Parathyroid adenoma (tissue), 2 donors: ENCODE data around the gene LINC00632.

Experiments used
- H2AFZ ChIP-seq: fragments of 300-600 bp; sonication (generic); one replicate; pipeline ENCODE4 v1.7.0; 2017; ENCODE audit warnings: antibody characterized with exemption, mild to moderate bottlenecking
- H3K27ac ChIP-seq: fragments of 300-600 bp; sonication (generic); one replicate; pipeline ENCODE4 v1.7.0; 2017
- H3K27me3 ChIP-seq: fragments of 300-600 bp; sonication (generic); one replicate; pipeline ENCODE4 v1.7.0; 2017; ENCODE audit warnings: low read length; ENCODE audit not compliant: control insufficient read depth, insufficient read depth
- H3K36me3 ChIP-seq: fragments of 300-600 bp; sonication (generic); one replicate; pipeline ENCODE4 v1.7.0; 2017; ENCODE audit warnings: low read length; ENCODE audit not compliant: control insufficient read depth, insufficient read depth
- H3K4me1 ChIP-seq: fragments of 300-600 bp; sonication (generic); one replicate; pipeline ENCODE4 v1.7.0; 2017; ENCODE audit warnings: control low read depth
- H3K4me2 ChIP-seq: fragments of 300-600 bp; sonication (generic); one replicate; pipeline ENCODE4 v1.7.0; 2017; ENCODE audit warnings: low read length
- H3K4me3 ChIP-seq: fragments of 300-600 bp; sonication (generic); one replicate; pipeline ENCODE4 v1.7.0; 2017; ENCODE audit warnings: low read depth, low read length
- H3K79me2 ChIP-seq: fragments of 300-600 bp; sonication (generic); one replicate; pipeline ENCODE4 v1.7.0; 2017; ENCODE audit warnings: control low read depth
- H3K9ac ChIP-seq: fragments of 300-600 bp; sonication (generic); one replicate; pipeline ENCODE4 v1.7.0; 2017; ENCODE audit warnings: mild to moderate bottlenecking
- H3K9me3 ChIP-seq: fragments of 300-600 bp; sonication (generic); one replicate; pipeline ENCODE4 v1.7.0; 2017; ENCODE audit warnings: low read length; ENCODE audit not compliant: control insufficient read depth
- CTCF ChIP-seq: fragments of 300-600 bp; sonication (generic); IDR thresholded peaks from one replicate; pipeline ENCODE4 v1.7.0; 2017; ENCODE audit warnings: antibody characterized with exemption, mild to moderate bottlenecking
- donor health status: primary hyperparathyroidism.

Gene LINC00632

GRCh38 chrX:140764401-140764919 lies 54.9 kb downstream of the LINC00632 start:
- no peak overlapping the region for H3K9ac ChIP-seq

GRCh38 chrX:140765043-140765784 lies 55.7 kb downstream of the LINC00632 start:
- no peaks in the 10 kb centered on the region for H3K79me2 ChIP-seq
- H3K4me1 ChIP-seq = no peaks in the 10 kb centered on the region
- H3K27me3 ChIP-seq = no peaks in the 10 kb centered on the region
- peak overlapping the region; percentile 58 for H2AFZ ChIP-seq
- peak overlapping the region; percentile 37 for H3K4me2 ChIP-seq
- H3K36me3 ChIP-seq = no peaks in the 10 kb centered on the region
- no peak overlapping the region for H3K4me3 ChIP-seq
- no peak overlapping the region for H3K27ac ChIP-seq
- no peaks in the 10 kb centered on the region for H3K9me3 ChIP-seq
- no peak overlapping the region for H3K9ac ChIP-seq
- no peak for TF ChIP-seq CTCF

More at GRCh38 chrX:140764401-140764919, 54.9 kb downstream of the LINC00632 start:
- peak overlapping the region; percentile 58 for H2AFZ ChIP-seq
- peak overlapping the region; percentile 37 for H3K4me2 ChIP-seq
- no peaks in the 10 kb centered on the region for H3K9me3 ChIP-seq
- no peaks in the 10 kb centered on the region for H3K27me3 ChIP-seq
- no peaks in the 10 kb centered on the region for H3K79me2 ChIP-seq
- no peak for TF ChIP-seq CTCF
- no peaks in the 10 kb centered on the region for H3K36me3 ChIP-seq
- H3K4me1 ChIP-seq = no peaks in the 10 kb centered on the region
- H3K27ac ChIP-seq = no peak overlapping the region
- H3K4me3 ChIP-seq = no peak overlapping the region

GRCh38 chrX:140766024-140766611 lies 56.6 kb downstream of the LINC00632 start:
- Histone ChIP-seq H3K9ac (no peak overlapping the region), H3K79me2 (no peaks in the 10 kb centered on the region), H3K4me2 (no peak overlapping the region), H3K9me3 (no peaks in the 10 kb centered on the region), H3K36me3 (no peaks in the 10 kb centered on the region), H3K4me1 (no peaks in the 10 kb centered on the region), H3K27me3 (no peaks in the 10 kb centered on the region), H2AFZ (no peak overlapping the region), H3K4me3 (no peak overlapping the region), H3K27ac (no peak overlapping the region)
- peak; percentile 64 for TF ChIP-seq CTCF

- Histone ChIP-seq H3K36me3 (no peaks in the 10 kb centered on the region), H3K9ac (no peak overlapping the region), H3K4me1 (no peaks in the 10 kb centered on the region), H3K4me2 (no peak overlapping the region), H3K9me3 (no peaks in the 10 kb centered on the region), H3K27ac (no peak overlapping the region), H3K27me3 (no peaks in the 10 kb centered on the region), H3K79me2 (no peaks in the 10 kb centered on the region), H2AFZ (no peak overlapping the region), H3K4me3 (no peak overlapping the region)
- no peak for TF ChIP-seq CTCF
Observed at GRCh38 chrX:140767646-140768045, 58.1 kb downstream of the LINC00632 start.
